ENCODE data around the gene KMT2E. TPM values are rescaled to one million over a fixed set of nuclear protein-coding genes. Genes with fewer than 3 reads are reported as not detected.
"Not testable (repeated sequence)": the region's sequence is repeated elsewhere in the genome, so short reads cannot be mapped to it uniquely, and the experiment has no call there.

Gene KMT2E
- total RNA-seq, 1 experiment from 2014 or later = 68.1 TPM

DNA sequence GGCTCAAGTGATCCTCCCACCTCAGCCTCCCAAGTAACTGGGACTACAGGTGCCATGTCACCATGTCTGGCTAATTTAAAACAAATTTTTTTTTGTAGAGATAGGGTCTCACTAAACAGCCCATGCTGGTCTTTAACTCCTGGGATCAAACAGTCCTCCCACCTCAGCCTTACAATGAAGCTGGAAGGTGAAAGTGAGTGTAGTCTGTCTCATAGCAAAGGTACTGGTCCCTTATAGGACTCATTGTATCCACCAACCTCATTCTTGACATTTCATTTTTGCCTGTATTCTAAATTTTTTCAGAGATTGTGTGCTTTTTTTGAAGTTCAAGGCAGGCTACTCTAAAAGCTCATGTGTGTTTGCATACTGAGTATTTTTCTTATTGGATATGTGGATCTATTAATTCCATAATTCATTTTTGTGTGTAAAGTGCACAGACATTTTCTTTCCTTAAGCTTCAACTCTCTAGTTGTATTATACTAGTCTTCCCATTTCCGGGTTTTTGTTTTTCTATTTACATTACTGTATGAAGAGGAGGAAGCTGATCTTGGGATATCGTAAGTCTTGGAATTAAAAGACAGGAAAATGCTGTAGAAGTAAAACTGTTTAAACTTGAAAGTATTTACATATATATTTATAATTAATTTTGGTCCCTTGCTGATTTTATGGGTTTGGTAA lies 13.3 kb downstream of the KMT2E start:
- CTCF ChIA-PET = interaction anchor here (0.5 to 0.7 kb wide), 2 partner anchors 75 to 128 kb away, joined by 4 to 9 read pairs; no protein-coding TSS in a partner anchor
- no TSS peak for BruUV-seq (replicated peaks)

DNA sequence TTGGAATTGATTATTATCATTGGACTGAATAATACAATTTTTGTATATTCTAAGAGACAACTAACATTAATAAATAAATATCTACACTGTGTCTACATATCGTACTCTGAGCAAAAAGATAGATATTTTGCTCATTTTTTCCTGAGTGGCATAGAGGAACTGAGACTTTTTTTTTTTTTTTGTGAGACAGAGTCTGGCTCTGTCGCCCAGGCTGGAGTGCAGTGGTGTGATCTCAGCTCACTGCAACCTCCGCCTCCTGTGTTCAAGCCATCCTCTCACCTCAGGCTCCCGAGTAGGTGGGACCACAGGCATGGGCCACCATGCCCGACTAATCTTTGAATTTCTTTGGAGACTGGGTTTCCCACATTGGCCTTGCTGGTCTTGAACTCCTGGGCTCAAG lies 14.0 kb downstream of the KMT2E start:
- no peaks in the 10 kb centered on the region for H3K36me3 ChIP-seq (ENCODE audit: low read depth)
- H2AFZ ChIP-seq = no peak overlapping the region
- no peaks in the 10 kb centered on the region for H3K9me2 ChIP-seq (ENCODE audit: insufficient read depth)
- no TSS peak for BruUV-seq (replicated peaks)
- no peaks in the 10 kb centered on the region for H3K27me3 ChIP-seq (ENCODE audit: insufficient read depth, low read depth)
- no peak for DNase-seq
- H3K4me1 ChIP-seq (replicated peaks; ENCODE audit: insufficient read depth) = no peaks in the 10 kb centered on the region
- H3K4me3 ChIP-seq = no peak overlapping the region
- ChIA-PET POLR2A (ENCODE audit: unreplicated experiment) (interaction anchor here (0.6 kb wide), 1 partner anchor 12 kb away, joined by 6 read pairs; no protein-coding TSS in a partner anchor), CTCF (interaction anchor here (0.5 to 1.1 kb wide), 2 partner anchors 75 to 420 kb away, joined by 4 to 10 read pairs; no protein-coding TSS in a partner anchor)
- intact Hi-C loops (cut with micrococcal nuclease; ENCODE audit: unreplicated experiment) = no loop called here
- H3F3A ChIP-seq (ENCODE audit: insufficient read depth, low read depth) = no peaks in the 10 kb centered on the region
- peaks cover 42% of the 10 kb centered on the region for H4K20me1 ChIP-seq (ENCODE audit: insufficient read depth)
- TF ChIP-seq, protein P1, sequence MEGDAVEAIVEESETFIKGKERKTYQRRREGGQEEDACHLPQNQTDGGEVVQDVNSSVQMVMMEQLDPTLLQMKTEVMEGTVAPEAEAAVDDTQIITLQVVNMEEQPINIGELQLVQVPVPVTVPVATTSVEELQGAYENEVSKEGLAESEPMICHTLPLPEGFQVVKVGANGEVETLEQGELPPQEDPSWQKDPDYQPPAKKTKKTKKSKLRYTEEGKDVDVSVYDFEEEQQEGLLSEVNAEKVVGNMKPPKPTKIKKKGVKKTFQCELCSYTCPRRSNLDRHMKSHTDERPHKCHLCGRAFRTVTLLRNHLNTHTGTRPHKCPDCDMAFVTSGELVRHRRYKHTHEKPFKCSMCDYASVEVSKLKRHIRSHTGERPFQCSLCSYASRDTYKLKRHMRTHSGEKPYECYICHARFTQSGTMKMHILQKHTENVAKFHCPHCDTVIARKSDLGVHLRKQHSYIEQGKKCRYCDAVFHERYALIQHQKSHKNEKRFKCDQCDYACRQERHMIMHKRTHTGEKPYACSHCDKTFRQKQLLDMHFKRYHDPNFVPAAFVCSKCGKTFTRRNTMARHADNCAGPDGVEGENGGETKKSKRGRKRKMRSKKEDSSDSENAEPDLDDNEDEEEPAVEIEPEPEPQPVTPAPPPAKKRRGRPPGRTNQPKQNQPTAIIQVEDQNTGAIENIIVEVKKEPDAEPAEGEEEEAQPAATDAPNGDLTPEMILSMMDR (conservative IDR thresholded peaks at IDR 0.05) = no peak
- no peak for TF ChIP-seq EZH2 (IDR thresholded peaks at IDR 0.05; ENCODE audit: low read depth)
- H3K4me2 ChIP-seq = no peak overlapping the region
- H3K79me2 ChIP-seq (ENCODE audit: low read depth) = peaks cover 95% of the 10 kb centered on the region
- no peak overlapping the region for H3K27ac ChIP-seq
- H3K9me3 ChIP-seq (ENCODE audit: insufficient read depth, low read depth) = peaks cover 3% of the 10 kb centered on the region; the same call in 1 of the 2 replicates

More for the DNA sequence above, 13.3 kb downstream of the KMT2E start:
- intact Hi-C loops (cut with micrococcal nuclease; ENCODE audit: unreplicated experiment) = no loop called here
- no peaks in the 10 kb centered on the region for H3F3A ChIP-seq (ENCODE audit: insufficient read depth, low read depth)
- no peak overlapping the region for H3K27ac ChIP-seq
- no peak overlapping the region for H3K4me2 ChIP-seq
- H3K4me1 ChIP-seq (replicated peaks; ENCODE audit: insufficient read depth) = no peaks in the 10 kb centered on the region
- H3K4me3 ChIP-seq = no peak overlapping the region
- peaks cover 95% of the 10 kb centered on the region for H3K79me2 ChIP-seq (ENCODE audit: low read depth)
- H3K27me3 ChIP-seq (ENCODE audit: insufficient read depth, low read depth) = no peaks in the 10 kb centered on the region
- no peaks in the 10 kb centered on the region for H3K36me3 ChIP-seq (ENCODE audit: low read depth)
- H3K9me2 ChIP-seq (ENCODE audit: insufficient read depth) = no peaks in the 10 kb centered on the region
- no peak for DNase-seq
- POLR2A ChIA-PET (ENCODE audit: unreplicated experiment) = no interaction called here
- TF ChIP-seq, protein P1 (conservative IDR thresholded peaks at IDR 0.05) = no peak
- no peak for TF ChIP-seq EZH2 (IDR thresholded peaks at IDR 0.05; ENCODE audit: low read depth)
- peaks cover 42% of the 10 kb centered on the region for H4K20me1 ChIP-seq (ENCODE audit: insufficient read depth)
- no peak overlapping the region for H2AFZ ChIP-seq
- peaks cover 3% of the 10 kb centered on the region; the same call in 1 of the 2 replicates for H3K9me3 ChIP-seq (ENCODE audit: insufficient read depth, low read depth)

DNA sequence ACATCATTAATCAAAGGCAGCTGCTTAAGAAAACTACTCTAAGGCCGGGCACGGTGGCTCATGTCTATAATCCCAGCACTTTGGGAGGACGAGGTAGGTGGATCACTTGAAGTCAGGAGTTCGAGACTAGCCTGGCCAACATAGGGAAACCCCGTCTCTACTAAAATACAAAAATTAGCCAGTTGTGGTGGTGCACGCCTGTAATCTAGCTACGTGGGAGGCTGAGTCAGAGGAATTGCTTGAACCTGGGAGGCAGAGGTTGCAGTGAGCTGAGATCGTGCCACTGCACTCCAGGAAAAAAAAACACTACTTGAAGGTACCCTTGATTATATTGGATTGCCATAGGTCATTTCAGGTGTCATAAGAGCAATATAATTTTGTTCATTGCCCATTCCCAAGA lies 14.9 kb downstream of the KMT2E start:
- H3K4me1 ChIP-seq (replicated peaks; ENCODE audit: insufficient read depth); H3K36me3 ChIP-seq (ENCODE audit: low read depth); H3K27ac ChIP-seq; DNase-seq; H3K4me2 ChIP-seq; H3K9me2 ChIP-seq (ENCODE audit: insufficient read depth); H2AFZ ChIP-seq; BruUV-seq (replicated peaks); intact Hi-C loops (cut with micrococcal nuclease; ENCODE audit: unreplicated experiment); H3F3A ChIP-seq (ENCODE audit: insufficient read depth, low read depth); H3K4me3 ChIP-seq; H3K9me3 ChIP-seq (ENCODE audit: insufficient read depth, low read depth); H3K27me3 ChIP-seq (ENCODE audit: insufficient read depth, low read depth): not testable (repeated sequence)
- ChIA-PET POLR2A (ENCODE audit: unreplicated experiment) (interaction anchor here (0.5 to 0.6 kb wide), 2 partner anchors 12 to 39 kb away, joined by 3 to 5 read pairs; no protein-coding TSS in a partner anchor), CTCF (interaction anchor here (1.1 kb wide), 1 partner anchor 419 kb away, joined by 10 read pairs; no protein-coding TSS in a partner anchor)
- Histone ChIP-seq H3K79me2 (ENCODE audit: low read depth) (peaks cover 96% of the 10 kb centered on the region), H4K20me1 (ENCODE audit: insufficient read depth) (peaks cover 48% of the 10 kb centered on the region)

All from PC-9 (cell line).